Measurements from ENCODE around the gene HIKESHI. TPM values are rescaled to one million over a fixed set of nuclear protein-coding genes. Genes with fewer than 3 reads are reported as not detected.
"Not testable (repeated sequence)": the region's sequence is repeated elsewhere in the genome, so short reads cannot be mapped to it uniquely, and the experiment has no call there.

The HIKESHI gene
- total RNA-seq, 2 donors from 2014 or later: 17.7 to 23.9 TPM

DNA sequence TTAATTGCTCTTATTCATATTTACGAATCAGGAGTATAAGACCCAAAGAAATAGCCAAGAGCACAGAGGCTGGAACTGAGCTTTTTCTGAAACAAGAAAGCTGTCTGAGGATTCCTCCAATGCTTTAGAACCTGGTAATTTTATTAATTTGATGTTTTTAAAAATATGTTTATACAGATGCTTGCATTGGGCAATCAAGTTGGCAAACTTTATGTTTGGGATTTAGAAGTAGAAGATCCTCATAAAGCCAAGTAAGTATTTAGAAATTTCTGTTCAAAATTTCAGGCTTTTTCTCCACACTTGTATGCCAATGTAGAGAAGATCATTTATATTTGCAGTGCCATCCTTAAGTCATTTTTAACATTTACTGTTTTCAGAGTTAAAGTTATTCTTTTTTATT lies 24.3 kb upstream of the HIKESHI start:
- DNase-seq: no peak
- Mint-ChIP-seq H3K4me3 (no peak overlapping the region), H3K27me3 (no peaks in the 10 kb centered on the region), H3K4me1 (peaks cover 19% of the 10 kb centered on the region), H3K36me3 (ENCODE audit: low read depth) (peaks cover 13% of the 10 kb centered on the region), H3K27ac (no peak overlapping the region)
- no peaks in the 10 kb centered on the region for H3K9me3 ChIP-seq (ENCODE audit: control insufficient read depth, low read length, poor library complexity, severe bottlenecking)
- ATAC-seq: no peak

DNA sequence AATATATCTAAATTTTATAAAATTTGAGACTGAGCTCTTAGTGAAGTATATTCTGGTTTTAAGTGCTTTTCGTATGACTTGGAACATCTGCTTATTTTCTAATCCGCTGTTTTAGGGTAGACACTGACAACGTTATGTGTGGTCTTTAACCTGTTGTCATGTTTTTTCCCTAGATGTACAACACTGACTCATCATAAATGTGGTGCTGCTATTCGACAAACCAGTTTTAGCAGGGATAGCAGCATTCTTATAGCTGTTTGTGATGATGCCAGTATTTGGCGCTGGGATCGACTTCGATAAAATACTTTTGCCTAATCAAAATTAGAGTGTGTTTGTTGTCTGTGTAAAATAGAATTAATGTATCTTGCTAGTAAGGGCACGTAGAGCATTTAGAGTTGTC lies 23.8 kb upstream of the HIKESHI start:
- no peaks in the 10 kb centered on the region for H3K27me3 Mint-ChIP-seq
- ATAC-seq (no peak), DNase-seq (no peak)
- peaks cover 19% of the 10 kb centered on the region for H3K4me1 Mint-ChIP-seq
- H3K36me3 Mint-ChIP-seq (ENCODE audit: low read depth): peaks cover 13% of the 10 kb centered on the region
- no peak overlapping the region for H3K4me3 Mint-ChIP-seq
- no peak overlapping the region for H3K27ac Mint-ChIP-seq
- no peaks in the 10 kb centered on the region for H3K9me3 ChIP-seq (ENCODE audit: control insufficient read depth, low read length, poor library complexity, severe bottlenecking)

DNA sequence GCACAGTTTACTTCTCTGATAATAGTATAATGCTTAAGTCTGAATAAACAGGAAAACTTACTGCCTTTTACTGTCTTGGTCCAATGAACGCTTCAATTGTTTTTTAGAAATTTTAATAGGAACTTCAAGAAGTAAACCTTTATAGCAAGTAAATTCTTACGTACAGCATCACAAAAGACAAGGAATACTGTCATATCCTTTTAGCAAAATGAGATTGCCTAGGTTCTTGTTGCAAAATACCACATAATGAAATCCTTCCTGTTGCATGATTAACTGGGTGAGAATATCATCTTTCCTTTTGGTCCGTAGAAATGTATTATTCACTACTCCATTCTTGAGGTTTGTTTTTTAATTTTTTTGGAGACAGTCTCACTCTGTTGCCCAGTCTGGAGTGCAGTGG lies 22.3 kb upstream of the HIKESHI start:
- Mint-ChIP-seq H3K4me1 (peaks cover 19% of the 10 kb centered on the region), H3K27me3 (no peaks in the 10 kb centered on the region), H3K36me3 (ENCODE audit: low read depth) (peaks cover 13% of the 10 kb centered on the region), H3K4me3 (no peak overlapping the region), H3K27ac (peak overlapping the region; percentile 27)
- H3K9me3 ChIP-seq (ENCODE audit: control insufficient read depth, low read length, poor library complexity, severe bottlenecking): no peaks in the 10 kb centered on the region
- no peak for ATAC-seq
- no peak for DNase-seq

DNA sequence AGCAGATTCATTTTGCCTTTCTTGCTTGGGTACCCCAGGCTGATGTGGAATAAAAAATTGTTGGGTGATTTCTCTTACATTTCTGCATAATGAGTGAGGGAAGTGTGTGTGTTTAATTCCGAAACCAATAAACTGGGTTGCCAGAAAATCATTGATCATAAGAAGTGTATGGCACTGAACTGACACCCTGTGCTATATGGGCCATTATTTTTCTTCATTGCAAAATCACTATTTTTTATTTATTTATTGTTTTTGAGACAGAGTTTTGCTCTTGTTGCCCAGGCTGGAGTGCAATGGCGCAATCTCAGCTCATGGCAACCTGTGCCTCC lies 14.6 kb upstream of the HIKESHI start:
- ATAC-seq (peak; percentile 20), DNase-seq (no peak)
- Mint-ChIP-seq H3K4me3 (peak overlapping the region; percentile 73), H3K27ac (peak overlapping the region; percentile 79), H3K36me3 (ENCODE audit: low read depth) (peaks cover 3% of the 10 kb centered on the region), H3K27me3 (no peaks in the 10 kb centered on the region), H3K4me1 (peaks cover 30% of the 10 kb centered on the region)
- no peaks in the 10 kb centered on the region for H3K9me3 ChIP-seq (ENCODE audit: control insufficient read depth, low read length, poor library complexity, severe bottlenecking)

DNA sequence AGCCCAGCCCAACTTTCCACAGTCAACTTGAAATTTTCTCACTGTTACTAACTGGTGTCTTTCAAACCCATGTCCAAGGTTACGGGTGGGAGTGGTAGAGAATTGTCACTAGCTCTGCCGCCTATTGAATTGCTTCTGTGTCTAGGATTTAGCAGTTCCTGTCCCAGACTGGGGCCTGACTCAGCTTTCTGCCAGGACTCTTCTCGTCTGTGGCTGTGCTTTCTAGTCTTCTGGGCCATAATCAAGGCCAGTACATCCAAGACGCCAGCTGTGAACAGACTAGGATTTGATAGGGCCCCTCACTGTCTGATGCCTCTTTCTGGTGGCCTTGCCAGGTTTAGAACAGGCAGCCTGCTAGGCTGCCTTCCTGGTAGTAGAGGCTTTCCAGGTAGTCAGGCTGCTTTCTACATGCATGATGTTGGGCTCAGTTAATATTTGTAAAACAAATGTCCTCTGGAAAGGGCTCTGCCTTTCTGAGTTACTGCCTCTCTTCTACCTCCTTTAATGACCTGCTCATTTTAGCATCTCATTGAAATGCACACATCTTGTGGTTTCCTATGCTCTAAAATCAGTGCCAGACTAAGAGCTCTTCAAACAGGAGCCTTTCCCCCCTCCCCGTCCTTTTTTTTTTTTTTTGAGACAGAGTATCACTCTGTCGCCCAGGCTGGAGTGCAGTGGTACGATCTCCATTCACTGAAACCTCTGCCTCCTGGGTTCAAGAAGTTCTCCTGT lies 13.1 kb upstream of the HIKESHI start:
- H3K27ac Mint-ChIP-seq: peak overlapping the region; percentile 91
- H3K4me1 Mint-ChIP-seq: peaks cover 29% of the 10 kb centered on the region
- peak overlapping the region; percentile 46 for H3K4me3 Mint-ChIP-seq
- H3K36me3 Mint-ChIP-seq (ENCODE audit: low read depth): no peaks in the 10 kb centered on the region
- DNase-seq: no peak
- peak; percentile 27 for ATAC-seq
- H3K27me3 Mint-ChIP-seq: no peaks in the 10 kb centered on the region
- H3K9me3 ChIP-seq (ENCODE audit: control insufficient read depth, low read length, poor library complexity, severe bottlenecking): no peaks in the 10 kb centered on the region

DNA sequence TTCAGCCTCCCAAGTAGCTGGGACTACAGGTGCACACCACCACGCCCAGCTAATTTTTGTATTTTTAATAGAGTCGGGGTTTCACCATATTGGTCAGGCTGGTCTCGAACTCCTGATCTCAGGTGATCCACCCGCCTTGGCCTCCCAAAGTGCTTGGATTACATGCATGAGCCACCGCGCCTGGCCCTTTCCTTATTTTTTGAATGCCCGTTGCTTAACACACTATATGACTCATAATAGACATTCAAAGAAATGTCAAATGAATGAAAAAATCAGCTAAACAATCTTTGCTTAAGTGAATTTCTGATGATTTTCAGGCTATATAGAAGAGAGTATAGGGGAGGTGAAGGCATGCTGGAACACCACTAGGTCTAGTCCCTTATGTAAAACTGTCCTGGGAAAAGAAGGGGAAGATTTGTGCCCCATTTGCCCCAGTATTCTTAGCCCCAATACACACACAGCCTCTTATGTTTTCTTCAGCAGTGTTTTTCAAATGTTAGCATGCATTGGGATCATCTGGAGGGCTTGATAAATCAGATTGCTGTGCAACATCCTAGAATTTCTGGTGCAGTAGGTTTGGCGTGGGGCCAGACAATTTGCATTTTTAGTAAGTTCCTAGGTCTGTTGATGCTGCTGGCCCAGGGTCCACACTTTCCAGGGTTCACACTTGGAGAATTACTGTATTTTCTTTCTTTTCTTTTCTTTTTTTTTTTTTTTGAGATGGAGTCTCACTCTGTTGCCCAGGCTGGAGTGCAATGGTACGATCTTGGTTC lies 12.3 kb upstream of the HIKESHI start:
- Mint-ChIP-seq H3K4me3 (peak overlapping the region; percentile 46), H3K27ac (peak overlapping the region; percentile 91), H3K4me1 (peaks cover 29% of the 10 kb centered on the region)
- H3K27me3 Mint-ChIP-seq; DNase-seq; H3K36me3 Mint-ChIP-seq (ENCODE audit: low read depth); ATAC-seq; H3K9me3 ChIP-seq (ENCODE audit: control insufficient read depth, low read length, poor library complexity, severe bottlenecking): not testable (repeated sequence)

DNA sequence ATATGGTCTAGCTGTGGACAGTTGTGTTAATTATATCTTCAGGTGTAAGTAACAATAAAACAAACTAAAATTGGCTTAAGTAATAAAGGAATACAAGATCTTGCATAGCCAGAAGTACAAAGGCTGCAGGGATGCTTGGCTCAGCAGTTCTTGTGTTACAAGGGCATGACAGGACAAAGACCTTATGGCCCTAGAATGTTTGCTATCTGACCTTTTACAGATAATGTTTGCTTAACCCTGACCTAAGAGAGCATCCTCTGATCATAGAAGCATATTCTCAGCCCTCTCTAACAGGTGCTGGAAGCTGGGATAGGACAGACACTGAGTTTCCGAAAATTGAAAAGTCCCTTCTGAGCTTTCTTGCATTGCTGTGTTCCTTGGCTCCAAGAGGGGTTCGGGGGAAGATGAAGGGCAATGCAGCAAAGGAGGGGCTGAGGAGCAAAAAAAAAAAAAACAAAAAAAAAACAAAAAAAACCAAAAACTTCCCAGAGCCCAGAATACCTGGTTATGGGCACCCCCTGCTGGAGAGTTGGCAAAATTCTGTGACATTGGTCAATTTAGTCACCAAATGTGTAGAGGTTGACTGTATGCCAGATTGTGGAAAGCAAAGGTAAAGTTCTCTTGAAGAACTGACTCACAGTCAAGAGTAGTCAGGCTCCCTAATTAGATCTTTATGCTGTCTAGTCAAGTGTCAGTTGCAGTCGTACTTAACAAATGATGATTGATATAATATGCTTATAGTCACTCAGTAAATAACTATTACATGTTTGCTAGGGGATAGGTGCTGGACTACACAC lies 10.4 kb upstream of the HIKESHI start:
- ATAC-seq (no peak), DNase-seq (peak; percentile 19 to 46 (median 36))
- H3K4me3 Mint-ChIP-seq: peak overlapping the region; percentile 5
- peaks cover 23% of the 10 kb centered on the region for H3K4me1 Mint-ChIP-seq
- H3K27me3 Mint-ChIP-seq: no peaks in the 10 kb centered on the region
- peak overlapping the region; percentile 14 for H3K27ac Mint-ChIP-seq
- H3K36me3 Mint-ChIP-seq (ENCODE audit: low read depth): no peaks in the 10 kb centered on the region
- H3K9me3 ChIP-seq (ENCODE audit: control insufficient read depth, low read length, poor library complexity, severe bottlenecking): no peaks in the 10 kb centered on the region

DNA sequence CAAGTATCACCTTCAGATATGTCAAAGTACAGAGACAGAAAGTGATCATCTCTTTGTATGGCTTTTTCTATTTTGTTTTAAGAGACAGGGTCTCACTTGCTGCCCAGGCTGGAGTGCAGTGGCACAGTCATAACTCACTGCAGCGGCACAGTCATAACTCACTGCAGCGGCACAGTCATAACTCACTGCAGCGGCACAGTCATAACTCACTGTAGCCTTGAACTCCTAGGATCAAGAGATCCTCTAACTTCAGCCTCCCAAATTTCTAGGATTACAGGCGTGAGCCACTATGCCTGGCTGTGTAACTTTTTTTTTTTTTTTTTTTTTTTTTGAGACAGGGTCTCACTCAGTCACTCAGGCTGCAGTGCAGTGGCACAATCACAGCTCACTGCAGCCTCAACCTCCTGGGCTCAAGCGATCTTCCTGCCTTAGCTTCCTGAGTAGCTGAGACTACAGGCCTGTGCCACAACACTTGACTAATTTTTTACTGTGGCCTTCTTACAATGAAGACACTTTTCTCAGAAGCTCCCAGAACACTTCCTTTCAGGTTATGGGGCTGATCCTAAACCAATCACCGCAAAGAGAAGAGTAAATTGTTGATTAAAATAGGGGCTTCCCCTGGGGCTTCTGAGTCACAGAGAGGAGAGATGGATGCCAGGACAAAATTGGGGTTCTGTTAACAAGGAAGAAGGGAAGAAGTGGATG lies 9.0 kb upstream of the HIKESHI start:
- H3K36me3 Mint-ChIP-seq (ENCODE audit: low read depth): no peaks in the 10 kb centered on the region

DNA sequence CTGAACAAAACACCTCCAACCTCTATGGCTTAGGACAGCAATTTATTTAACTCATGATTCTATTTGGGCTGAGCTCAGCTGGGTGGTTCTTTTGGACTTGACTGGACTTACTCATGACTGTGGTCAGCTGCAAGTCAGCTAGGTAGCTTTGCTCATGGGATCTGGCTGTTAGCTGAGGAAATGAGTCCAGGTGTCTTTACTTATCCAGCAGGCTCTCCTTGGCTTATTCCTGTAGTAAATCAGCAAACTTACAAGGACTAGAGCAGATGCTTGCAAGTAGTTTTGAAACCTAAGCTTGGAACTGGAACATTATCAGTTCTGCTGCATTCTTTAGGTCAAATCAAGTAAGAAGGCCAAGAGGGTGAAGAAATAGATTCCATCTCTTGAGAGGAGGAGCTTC lies 8.0 kb upstream of the HIKESHI start:
- Mint-ChIP-seq H3K36me3 (ENCODE audit: low read depth) (no peaks in the 10 kb centered on the region), H3K4me3 (no peak overlapping the region), H3K27ac (peak overlapping the region; percentile 14), H3K27me3 (no peaks in the 10 kb centered on the region), H3K4me1 (peaks cover 10% of the 10 kb centered on the region)
- no peak for ATAC-seq
- H3K9me3 ChIP-seq (ENCODE audit: control insufficient read depth, low read length, poor library complexity, severe bottlenecking): no peaks in the 10 kb centered on the region
- no peak for DNase-seq

More for the DNA sequence above, 9.0 kb upstream of the HIKESHI start:
- Mint-ChIP-seq H3K4me3 (no peak overlapping the region), H3K27ac (peak overlapping the region; percentile 14), H3K27me3 (no peaks in the 10 kb centered on the region), H3K4me1 (peaks cover 17% of the 10 kb centered on the region)
- ATAC-seq (peak; percentile 71), DNase-seq (no peak)
- H3K9me3 ChIP-seq (ENCODE audit: control insufficient read depth, low read length, poor library complexity, severe bottlenecking): no peaks in the 10 kb centered on the region

DNA sequence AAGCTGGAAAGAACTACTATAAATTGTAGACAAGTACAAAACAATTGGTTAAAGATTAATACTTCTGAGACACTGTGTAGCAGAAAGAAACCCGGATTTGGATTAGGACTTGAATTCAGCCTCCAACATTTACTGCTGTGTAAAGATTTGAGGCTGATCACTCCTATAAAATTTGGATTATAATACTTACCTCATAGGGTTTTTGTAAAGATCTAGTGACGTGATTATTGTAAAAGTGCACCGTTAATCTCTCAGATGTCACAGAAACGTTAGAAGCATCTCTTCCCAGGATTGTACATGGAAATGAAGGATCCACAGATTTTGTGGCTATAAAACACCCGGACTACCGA lies 323 bp upstream of the HIKESHI start:
- ATAC-seq: no peak
- peak overlapping the region; percentile 100 for H3K27ac Mint-ChIP-seq
- H3K36me3 Mint-ChIP-seq (ENCODE audit: low read depth): peaks cover 4% of the 10 kb centered on the region
- H3K9me3 ChIP-seq (ENCODE audit: control insufficient read depth, low read length, poor library complexity, severe bottlenecking): no peaks in the 10 kb centered on the region
- H3K4me3 Mint-ChIP-seq: peak overlapping the region; percentile 100
- DNase-seq: no peak
- H3K27me3 Mint-ChIP-seq: peaks cover 12% of the 10 kb centered on the region
- peaks cover 18% of the 10 kb centered on the region for H3K4me1 Mint-ChIP-seq

DNA sequence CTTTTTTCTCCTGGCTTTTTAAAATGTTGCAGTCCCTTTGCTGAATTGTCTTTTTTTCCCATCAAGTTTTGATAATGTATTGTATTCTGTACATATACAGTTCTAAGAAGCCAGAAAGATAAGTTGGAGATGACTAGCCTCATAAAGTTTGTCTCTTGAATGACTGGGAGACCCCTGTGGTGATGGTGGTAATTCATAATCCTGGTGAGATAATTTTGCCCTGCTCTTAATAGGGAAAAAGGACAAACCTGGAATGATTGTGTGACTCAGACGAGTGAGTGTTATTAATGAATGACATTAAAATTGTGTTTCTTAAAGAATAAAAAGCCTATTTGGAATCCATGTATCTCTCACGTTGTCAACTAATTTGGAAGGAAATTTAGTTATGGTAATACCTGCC lies 1.2 kb downstream of the HIKESHI start:
- Mint-ChIP-seq H3K4me3 (peak overlapping the region; percentile 100), H3K4me1 (peaks cover 18% of the 10 kb centered on the region), H3K27ac (peak overlapping the region; percentile 100), H3K27me3 (peaks cover 12% of the 10 kb centered on the region), H3K36me3 (ENCODE audit: low read depth) (peaks cover 4% of the 10 kb centered on the region)
- DNase-seq (no peak), ATAC-seq (no peak)
- no peaks in the 10 kb centered on the region for H3K9me3 ChIP-seq (ENCODE audit: control insufficient read depth, low read length, poor library complexity, severe bottlenecking)

DNA sequence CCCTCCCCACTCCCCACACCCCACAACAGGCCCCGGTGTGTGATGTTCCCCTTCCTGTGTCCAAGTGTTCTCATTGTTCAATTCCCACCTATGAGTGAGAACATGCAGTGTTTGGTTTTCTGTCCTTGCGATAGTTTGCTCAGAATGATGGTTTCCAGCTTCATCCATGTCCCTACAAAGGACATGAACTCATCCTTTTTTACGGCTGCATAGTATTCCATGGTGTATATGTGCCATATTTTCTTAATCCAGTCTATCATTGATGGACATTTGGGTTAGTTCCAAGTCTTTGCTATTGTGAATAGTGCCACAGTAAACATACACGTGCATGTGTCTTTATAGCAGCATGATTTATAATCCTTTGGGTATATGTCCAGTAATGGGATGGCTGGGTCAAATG lies 6.7 kb downstream of the HIKESHI start:
- H3K36me3 Mint-ChIP-seq (ENCODE audit: low read depth): peaks cover 11% of the 10 kb centered on the region
- H3K27me3 Mint-ChIP-seq; H3K27ac Mint-ChIP-seq; H3K4me3 Mint-ChIP-seq; ATAC-seq; DNase-seq; H3K9me3 ChIP-seq (ENCODE audit: control insufficient read depth, low read length, poor library complexity, severe bottlenecking): not testable (repeated sequence)
- peaks cover 27% of the 10 kb centered on the region for H3K4me1 Mint-ChIP-seq

DNA sequence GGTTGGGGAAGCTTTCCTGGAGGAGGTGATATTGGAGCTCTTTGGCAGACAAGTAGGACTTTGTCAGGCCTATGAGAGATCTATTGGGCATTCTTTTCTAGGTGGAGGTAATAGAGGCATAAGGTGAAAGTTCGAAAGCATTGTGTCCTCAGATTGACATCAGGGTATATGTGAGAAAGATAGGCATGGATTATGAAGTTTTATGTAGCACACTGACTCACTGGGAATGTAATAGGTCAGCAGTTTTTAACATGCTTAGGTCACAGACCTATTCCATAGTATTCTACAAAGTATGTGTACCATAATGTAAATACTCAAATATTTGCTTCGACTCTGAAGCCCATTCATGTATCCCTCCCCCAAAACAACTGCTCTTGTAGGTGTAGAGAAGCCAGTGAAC lies 11.8 kb downstream of the HIKESHI start:
- no peaks in the 10 kb centered on the region for H3K9me3 ChIP-seq (ENCODE audit: control insufficient read depth, low read length, poor library complexity, severe bottlenecking)
- no peak overlapping the region for H3K27ac Mint-ChIP-seq
- H3K4me1 Mint-ChIP-seq: peaks cover 28% of the 10 kb centered on the region
- DNase-seq: no peak
- H3K27me3 Mint-ChIP-seq: no peaks in the 10 kb centered on the region
- H3K36me3 Mint-ChIP-seq (ENCODE audit: low read depth): peaks cover 12% of the 10 kb centered on the region
- no peak for ATAC-seq
- no peak overlapping the region for H3K4me3 Mint-ChIP-seq

Data from T-helper 17 cell (primary cell).